Stimulated activated CD8-positive, alpha-beta memory T cell treated with anti-CD3 and anti-CD28 coated beads, Interleukin-4, amount 100 ng/mL, for 24 hours (primary cell): ENCODE data around the gene GIPC2.

Experiments used
- DNase-seq: peaks from one replicate; pipeline ENCODE4 v3.0.0-alpha.2; 2020; ENCODE audit warnings: low read depth

The GIPC2 gene

DNA sequence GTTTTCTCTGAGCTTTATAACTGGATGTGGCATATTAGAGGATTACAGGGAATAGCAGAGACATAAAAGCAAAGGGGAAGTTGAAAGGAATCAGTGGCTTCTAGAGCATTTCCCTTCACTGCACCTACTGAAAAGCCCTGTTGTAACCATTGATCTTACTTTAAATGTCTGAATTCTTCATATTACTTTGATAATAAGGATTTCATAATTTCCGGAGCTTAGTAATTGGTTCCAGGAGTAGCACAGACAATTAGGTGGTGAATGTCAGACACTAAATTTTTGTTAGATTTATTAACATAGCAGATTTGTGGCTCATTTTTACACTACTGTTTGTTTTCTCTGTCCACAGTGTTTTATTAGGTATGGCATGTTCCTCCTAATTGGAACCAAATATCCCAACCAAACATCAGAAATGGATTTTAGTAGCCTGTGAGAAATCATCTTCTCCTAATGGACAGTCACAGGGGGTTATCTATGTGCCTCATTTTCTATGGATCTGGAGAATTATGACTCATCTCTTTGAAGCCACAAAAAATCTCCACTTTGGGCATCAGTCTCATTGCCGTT is 100.5 kb downstream of the GIPC2 start:
- DNase-seq, result no peak

DNA sequence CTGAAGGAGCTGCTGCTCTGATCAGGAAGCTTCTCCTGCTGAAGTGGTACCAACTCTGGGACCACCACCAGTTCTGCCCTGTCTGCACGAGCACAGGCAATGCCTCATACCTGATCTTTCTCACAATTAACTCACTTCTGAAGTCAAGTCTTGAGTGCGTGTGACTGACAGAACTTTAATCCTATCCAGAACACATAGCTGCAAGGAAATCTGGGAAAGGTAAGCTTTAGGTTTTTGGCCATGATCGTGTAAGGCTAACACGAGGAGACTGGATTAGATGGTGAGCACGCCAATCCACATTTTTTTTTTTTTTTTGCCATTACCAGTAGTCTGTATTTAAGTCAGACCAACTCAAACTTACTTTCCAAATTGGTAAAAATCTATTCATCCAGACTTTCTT is 101.3 kb downstream of the GIPC2 start:
- no peak for DNase-seq

DNA sequence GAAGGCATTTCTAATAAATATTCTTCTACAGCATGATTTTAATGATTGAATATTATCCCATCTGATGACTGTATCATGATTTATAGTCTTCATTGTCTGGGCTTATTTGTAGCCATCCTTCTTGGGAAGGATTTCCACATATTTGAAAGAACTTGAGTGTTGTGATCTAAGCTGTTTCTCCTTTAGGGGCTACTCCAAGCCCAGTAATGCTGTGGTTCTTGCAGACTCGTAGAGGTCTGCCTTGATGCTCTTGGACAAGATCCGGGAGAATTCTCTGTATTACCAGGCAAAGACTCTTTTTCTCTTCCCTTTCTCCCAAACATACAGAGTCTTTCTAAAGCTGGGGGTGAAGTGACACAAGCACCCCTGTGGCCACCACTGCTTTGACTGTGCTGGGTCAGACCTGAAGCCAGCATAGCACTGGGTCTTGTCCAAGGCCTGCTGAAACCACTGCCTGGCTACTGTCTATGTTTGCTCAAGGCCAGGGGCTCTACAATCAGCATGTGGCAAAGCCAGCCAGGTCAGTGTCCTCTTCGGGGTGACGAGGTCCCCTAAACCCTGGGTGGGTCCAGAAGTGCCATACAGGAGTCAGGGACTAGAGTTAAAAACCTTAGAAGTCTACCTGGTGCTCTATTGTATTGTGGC is 107.4 kb downstream of the GIPC2 start:
- no peak for DNase-seq

DNA sequence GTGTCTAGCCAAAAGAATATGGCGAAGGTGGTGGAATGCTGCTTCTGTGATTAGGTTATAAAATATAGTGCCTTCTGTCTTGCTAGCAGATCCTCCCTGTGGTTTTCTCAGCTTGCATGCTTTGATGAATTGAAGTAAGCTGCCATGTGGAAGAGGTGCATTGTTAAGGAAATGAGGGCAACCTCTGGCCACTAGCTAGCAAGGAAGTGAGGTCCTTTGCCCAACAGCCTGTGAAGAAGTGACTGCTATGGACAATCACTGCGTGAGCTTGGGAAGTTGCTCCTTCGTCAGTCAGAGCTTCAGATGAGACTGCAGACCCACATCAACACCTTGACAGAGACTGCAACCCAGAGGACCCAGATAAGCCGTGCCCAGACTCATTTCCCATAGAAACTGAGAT is 109.4 kb downstream of the GIPC2 start:
- DNase-seq, result no peak

DNA sequence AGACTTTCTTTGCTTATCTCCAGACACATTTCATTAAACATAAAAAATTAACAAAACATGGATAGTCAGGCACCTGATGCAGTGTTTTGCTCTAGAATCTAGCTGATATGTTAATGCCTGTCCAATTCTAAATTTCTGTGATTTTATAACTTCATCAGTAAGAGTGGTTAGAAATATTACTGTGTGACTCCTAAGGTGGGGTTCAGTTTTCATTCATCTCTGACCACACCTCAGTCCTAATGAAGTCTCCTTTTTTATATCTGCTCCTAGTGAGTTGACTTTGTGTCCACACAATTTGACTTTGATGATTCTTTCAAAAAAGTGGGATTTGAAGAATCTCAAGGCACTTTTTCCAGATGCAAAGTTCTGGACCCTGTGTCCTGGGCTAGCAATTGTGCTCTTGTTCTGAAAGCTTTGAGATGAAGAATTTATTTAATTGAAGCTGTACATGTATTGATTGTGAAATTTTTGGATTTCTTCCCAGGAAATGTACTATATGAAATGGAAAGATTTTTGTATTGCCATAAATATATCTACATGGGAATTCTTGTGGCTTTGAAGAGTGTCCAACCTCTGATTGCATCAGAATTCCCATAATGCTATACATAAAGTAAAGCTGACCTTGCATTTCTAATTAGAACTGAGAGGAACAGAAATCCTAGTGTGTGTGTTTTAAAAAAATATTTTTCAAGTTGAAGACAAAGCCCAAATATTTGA is 111.2 kb downstream of the GIPC2 start:
- no peak for DNase-seq

DNA sequence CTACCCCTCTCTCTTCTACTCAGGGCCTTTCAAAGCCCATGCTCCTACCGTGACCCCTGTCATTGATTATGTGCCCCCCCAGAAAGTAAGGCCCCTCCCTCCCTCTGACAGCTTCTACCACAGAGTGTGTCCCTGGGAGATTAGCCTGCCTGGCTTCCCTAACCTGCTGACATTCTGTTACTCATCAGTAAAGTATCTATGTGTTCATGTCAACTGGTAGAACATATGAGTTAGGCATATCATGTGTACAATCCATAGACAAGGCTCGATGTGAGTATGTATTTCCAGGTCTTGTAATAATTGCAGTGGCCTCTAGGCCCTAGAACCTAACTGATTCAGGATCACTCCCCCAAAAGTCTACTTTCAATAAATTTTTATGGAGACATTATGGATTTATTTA is 120.0 kb downstream of the GIPC2 start:
- no peak for DNase-seq

DNA sequence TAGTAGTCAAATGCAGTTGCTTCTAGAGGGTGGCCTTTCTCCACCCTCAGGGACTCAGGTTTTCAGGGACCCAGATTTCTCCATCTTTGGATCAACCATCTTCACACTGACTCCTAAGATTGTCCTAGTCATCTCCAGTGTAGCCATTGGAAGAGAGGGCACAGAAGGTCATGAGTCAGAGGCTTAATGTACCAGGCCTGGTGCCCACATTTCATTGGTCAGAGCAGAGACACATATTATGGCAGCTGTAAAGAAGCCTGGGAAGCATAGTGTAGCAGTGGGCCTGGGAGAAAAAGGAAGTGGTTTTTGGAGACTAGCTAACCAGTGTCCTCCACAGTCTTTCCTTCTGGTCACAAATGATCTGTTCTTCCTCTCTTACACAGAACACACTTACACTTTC is 122.5 kb downstream of the GIPC2 start:
- no peak for DNase-seq

DNA sequence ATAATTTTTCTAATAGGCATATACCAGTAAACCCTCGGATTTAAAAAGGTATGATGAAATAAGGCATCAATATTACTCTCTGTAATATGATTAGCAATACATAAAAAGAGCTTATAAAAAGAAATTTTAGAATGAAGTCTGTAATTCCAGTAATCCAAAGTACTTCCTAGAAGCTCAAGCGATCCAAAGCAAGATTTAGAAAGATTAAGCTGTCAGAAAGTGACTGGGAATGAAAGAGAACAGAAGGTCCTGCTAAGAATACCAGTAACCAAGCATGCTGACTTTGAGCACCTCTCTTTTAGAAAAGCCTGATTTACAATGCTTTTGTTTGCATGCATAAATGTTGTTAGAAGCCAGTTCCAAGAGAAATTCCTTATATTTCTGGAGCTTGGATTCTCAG is 125.1 kb downstream of the GIPC2 start:
- DNase-seq, result no peak

DNA sequence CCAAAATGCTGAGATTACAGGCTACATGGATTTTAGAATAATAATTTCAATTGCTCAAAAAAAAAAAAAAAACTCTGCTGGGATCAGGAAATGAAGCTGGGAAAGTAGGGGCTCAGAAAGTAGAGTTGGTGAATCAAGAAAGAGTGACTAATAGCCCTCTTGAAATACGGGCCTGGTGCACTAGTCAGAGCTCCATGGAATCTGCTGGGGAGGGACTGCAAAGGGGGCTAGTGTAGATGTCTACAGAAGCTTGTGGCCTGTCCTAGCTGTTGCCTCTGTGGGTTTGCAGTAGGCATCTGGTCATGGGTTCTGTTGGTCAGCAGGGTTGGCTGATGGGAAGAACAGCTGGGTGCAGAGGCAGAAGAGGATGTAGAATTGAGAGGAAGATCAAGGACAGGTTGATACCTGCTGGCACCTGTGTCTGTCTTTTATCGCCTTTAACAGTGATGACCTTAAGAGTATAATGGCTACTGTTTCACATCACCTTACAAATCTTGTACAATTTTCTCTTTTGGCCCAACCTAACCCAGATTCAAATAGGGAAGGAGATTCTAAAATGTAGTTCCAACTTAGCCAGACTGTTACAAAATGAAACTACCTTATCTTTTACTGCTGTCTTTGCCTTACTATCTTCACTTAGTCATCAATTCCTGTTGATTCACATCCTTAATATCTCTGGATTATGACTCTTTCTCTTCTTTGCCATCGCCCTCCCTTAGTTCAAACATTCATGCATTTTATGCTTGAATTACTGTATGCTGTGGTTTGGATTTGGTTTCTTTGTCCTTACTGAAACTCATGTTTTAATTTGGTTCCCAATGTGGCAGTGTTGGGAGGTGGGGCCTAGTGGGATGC is 126.2 kb downstream of the GIPC2 start:
- DNase-seq, result no peak

DNA sequence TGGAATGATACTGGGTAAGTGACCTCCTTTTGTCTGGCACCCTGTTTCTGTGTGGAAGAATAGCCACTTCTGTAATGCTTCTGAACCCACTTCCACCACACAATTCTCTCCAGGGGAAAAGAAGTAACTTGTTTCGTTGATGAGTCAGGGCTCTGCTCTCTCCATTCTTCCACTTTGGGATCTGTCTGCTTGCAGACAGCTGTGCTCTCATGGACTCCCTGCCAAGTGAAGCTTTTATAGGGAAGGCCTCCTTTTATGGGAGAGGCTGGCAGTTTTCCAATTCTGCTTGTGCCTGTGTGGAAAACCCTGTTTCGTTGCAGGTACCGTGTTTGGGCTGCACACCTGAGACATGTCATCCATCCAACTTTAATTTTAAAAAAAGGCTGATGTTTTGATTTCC is 130.7 kb downstream of the GIPC2 start:
- no peak for DNase-seq

DNA sequence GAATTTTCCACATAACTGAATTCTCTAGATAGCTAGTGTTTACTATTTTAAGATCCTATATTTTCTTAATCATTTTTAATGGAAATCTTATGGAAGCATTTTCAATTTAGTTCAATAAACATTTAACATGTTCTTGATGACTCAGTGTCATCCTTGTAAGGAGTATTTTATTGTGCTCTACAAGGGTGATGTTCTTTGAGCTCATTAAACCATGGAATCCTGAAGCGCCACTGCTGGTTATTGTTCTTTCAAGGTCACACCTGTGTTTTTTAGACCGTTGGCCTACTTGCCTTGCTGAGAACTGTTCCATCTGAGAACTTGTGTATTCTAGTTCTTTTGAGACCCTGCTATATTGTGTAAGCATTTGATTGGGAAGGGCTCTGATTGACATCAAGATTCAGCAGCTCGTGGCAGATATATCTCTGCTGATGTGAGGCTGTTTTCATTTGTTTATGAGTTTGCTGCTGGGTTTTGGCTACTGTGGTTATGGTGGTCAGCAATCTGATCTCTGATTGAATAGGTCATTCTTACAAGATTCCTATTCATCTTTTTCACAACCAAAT is 132.0 kb downstream of the GIPC2 start:
- no peak for DNase-seq

DNA sequence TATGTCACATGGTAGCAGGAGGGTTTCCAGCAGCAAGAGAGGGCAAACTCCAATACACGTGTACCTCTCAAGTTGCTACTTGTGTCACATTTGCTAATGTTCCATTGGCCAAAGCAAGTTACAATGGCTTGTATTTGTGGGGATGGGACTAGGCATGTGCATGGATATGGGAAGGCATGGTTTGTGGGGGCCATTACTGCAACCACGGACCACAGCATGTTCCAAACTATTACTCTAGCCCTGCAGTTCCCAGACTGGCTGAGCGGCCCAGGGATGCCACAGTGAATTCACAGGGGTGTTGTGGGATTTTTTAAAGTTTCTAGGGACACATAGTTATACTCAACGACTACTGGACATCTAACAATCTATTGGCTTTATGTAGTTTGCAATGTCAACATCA is 133.1 kb downstream of the GIPC2 start:
- DNase-seq, result no peak

DNA sequence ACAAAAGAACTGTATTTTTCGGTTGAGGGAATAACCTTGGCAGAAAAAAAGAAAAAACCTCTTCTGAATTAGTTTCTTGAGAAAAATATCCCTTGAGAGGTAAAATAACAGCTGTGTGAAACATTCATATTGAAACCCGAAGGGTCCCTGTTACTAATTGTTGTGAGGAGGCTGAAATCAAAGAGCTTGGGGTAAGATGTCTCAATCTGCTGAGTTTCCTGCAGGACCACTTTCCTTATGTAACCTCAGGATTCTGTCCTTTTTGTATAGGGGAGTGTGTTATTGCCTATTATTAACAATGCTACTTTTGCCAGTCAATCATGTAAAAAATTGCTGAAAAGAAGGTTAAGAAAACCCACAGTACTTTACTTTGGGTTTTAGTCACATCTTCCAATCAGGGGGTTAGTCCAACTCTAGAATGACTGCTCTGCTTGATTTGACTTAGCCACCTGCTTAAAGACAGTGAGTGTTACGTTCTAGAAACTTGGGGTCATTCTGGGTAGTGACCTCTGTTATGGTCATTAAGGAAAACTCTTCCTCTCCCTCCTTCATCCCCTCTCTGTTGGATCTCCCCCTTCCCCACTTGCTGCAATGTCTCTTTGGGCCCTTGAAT is 138.8 kb downstream of the GIPC2 start:
- DNase-seq, result no peak
